Pancreas (tissue), 10 donors: ENCODE results near the gene ATRNL1. TPM values are rescaled to one million over a fixed set of nuclear protein-coding genes. Genes with fewer than 3 reads are reported as not detected.

Experiments
- ATAC-seq, 4 donors: fragments of 200-7000 bp; cut with Tn5 transposase; one replicate each; pipeline versions ENCODE4 v1.8.0 to v1.9.1; 2020; ENCODE audit warnings: mild to moderate bottlenecking in 4 of 4, moderate library complexity in 4 of 4
- DNase-seq, 6 donors: peaks; one replicate each; pipeline ENCODE4 v3.0.0-alpha.2; 2020
- FAIRE-seq: peaks from 2 replicates; lab custom pipeline; 2012; peaks lifted over from hg19 to GRCh38; lab: Jason Lieb, UNC
- H3K27ac ChIP-seq, 4 donors: fragments of 200-600 bp; sonication (generic); 1 replicate in 3 of 4; 2 replicates in 1 of 4; pipeline versions ENCODE4 v1.5.0 to v1.8.0; 2020
- H3K27me3 ChIP-seq, 4 donors: fragments of 200-600 bp; one replicate each; pipeline ENCODE4 v1.8.0; 2021
- H3K36me3 ChIP-seq, 3 donors: fragments of 200-600 bp; sonication (generic) in 1 of 3; one replicate each; pipeline versions ENCODE4 v1.5.0 to v1.8.0; 2020 to 2021
- H3K4me1 ChIP-seq, 3 donors: fragments of 200-600 bp; one replicate each; pipeline ENCODE4 v1.8.0; 2021
- H3K4me3 ChIP-seq, 4 donors: fragments of 200-600 bp; sonication (generic) in 2 of 4; one replicate each; pipeline versions ENCODE4 v1.5.0 to v1.8.0; 2020 to 2021
- H3K9me3 ChIP-seq, 4 donors: fragments of 200-600 bp; one replicate each; pipeline ENCODE4 v1.8.0; 2021
- WGBS, 2 donors: extraction: QIAGEN DNeasy Blood & Tissue Kit; methylation state at CpG; one replicate each; pipeline ENCODE4 v1.1.7; 2013; 5-methylcytosine and 5-hydroxymethylcytosine counted together
- intact Hi-C, 3 donors: fragments of 100-400 bp; cut with DNase I; formaldehyde crosslinking; loops; one replicate each; pipeline versions ENCODE4 v1.11.1 to v1.14.2; 2022
- polyA plus RNA-seq, 2 donors: library from polyadenylated mRNA; stranded (reverse); fragments of 200-250 nt; gene quantifications; one replicate each; pipeline ENCODE4 v1.2.3, GENCODE V29; 2013
- total RNA-seq, 6 donors: library from RNA; stranded (reverse); fragmentation: NEBNext Ultra II Directional in 4 of 6; extraction: Animal tissue kit (Norgen Biotek cat#: 25700) in 4 of 6; gene quantifications; one replicate each; pipeline versions ENCODE4 v1.2.1 to v1.2.4, GENCODE V29; 2021 to 2023
- TF ChIP-seq, protein P1 (sequence below), 4 donors: fragments of 200-600 bp; sonication (generic) in 3 of 4; IDR thresholded peaks; one replicate each; pipeline versions ENCODE4 v1.5.0 to v1.8.0; 2021; ENCODE audit warnings: antibody characterized with exemption in 4 of 4
- donor health status: healthy with polysubstance abuse.
- donor health status: DM: no; HTN: no; CAD: no; lungs with moderate emphysema.
- donor health status: DM: no; HTN: no; CAD: no.
- donor health status: control.
- donor health status: control.
- donor health status: Bipolar disorder and iron deficiency.
- donor health status: DM: yes; HTN: yes; CAD: no.
- donor health status: DM: no; HTN: no; CAD: no.
- donor health status: DM: no; HTN: no; CAD: no.
- donor health status: DM: yes; HTN: yes; CAD: no.

The ATRNL1 gene
- total and polyA plus RNA-seq, 8 donors, result 0.91 to 5.7 (median 3.9) TPM

DNA sequence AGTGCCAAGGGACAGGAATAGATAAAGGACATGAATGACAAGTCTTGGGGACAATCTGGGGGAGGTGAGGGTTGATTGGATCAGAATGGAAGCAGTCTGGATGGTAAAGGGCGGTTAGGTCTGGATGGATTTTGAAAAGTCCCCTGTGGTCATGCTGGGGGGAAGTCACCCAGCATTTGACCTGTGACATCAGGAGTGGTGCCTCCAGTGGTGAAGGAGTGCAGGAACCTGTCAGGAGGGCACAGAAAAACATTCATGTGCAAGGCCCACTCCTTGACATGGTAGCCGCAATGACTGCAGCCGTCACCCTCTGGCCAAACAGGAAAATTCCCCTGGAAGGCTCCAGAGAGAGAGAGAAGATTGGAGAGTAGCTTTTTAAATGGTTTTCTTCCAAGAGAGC is 875.1 kb downstream of the ATRNL1 start:
- no peaks in the 10 kb centered on the region for H3K4me1 ChIP-seq
- FAIRE-seq, result no peak
- 88 to 100% methylated on average over 3 of the region's 3 CpGs for WGBS, 2 donors
- intact Hi-C loops, result no loop called here
- no peak for ATAC-seq
- no peak overlapping the region for H3K27ac ChIP-seq
- no peak overlapping the region for H3K4me3 ChIP-seq
- H3K36me3 ChIP-seq, result no peaks in the 10 kb centered on the region
- TF ChIP-seq, protein P1, sequence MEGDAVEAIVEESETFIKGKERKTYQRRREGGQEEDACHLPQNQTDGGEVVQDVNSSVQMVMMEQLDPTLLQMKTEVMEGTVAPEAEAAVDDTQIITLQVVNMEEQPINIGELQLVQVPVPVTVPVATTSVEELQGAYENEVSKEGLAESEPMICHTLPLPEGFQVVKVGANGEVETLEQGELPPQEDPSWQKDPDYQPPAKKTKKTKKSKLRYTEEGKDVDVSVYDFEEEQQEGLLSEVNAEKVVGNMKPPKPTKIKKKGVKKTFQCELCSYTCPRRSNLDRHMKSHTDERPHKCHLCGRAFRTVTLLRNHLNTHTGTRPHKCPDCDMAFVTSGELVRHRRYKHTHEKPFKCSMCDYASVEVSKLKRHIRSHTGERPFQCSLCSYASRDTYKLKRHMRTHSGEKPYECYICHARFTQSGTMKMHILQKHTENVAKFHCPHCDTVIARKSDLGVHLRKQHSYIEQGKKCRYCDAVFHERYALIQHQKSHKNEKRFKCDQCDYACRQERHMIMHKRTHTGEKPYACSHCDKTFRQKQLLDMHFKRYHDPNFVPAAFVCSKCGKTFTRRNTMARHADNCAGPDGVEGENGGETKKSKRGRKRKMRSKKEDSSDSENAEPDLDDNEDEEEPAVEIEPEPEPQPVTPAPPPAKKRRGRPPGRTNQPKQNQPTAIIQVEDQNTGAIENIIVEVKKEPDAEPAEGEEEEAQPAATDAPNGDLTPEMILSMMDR (IDR thresholded peaks at IDR 0.05), result no peak
- DNase-seq, result no peak
- H3K27me3 ChIP-seq, result no peaks in the 10 kb centered on the region
- H3K9me3 ChIP-seq, result no peaks in the 10 kb centered on the region

DNA sequence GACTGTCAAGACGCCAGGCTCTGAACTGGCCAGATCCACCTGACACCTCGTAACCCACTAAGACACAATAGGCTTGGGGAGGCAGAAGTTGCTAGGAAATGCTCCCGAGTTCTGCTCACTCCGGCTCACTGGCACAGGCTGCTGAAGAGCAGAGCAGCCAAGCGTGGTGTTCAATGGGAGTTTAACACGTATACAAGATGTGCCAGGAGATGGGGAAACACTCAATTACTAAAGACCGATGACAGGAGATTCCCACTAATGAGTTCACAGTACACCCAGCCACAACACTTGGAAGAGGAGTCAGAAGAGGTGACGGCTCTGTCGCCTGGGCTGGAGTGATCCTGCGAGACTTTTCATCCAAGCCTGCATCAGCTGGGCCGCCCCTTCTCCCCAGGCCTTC is 876.4 kb downstream of the ATRNL1 start:
- DNase-seq (no peak), ATAC-seq (peak in 2 of 4 donors; percentile 69 to 70), FAIRE-seq (no peak)
- H3K27me3 ChIP-seq, result no peaks in the 10 kb centered on the region
- TF ChIP-seq, protein P1 (IDR thresholded peaks at IDR 0.05), result no peak
- H3K27ac ChIP-seq, result no peak overlapping the region
- intact Hi-C loops, result no loop called here
- H3K36me3 ChIP-seq, result no peaks in the 10 kb centered on the region
- H3K4me3 ChIP-seq, result no peak overlapping the region
- 83 to 87% methylated on average over 11 of the region's 11 CpGs for WGBS, 2 donors
- no peaks in the 10 kb centered on the region for H3K4me1 ChIP-seq
- no peaks in the 10 kb centered on the region for H3K9me3 ChIP-seq

DNA sequence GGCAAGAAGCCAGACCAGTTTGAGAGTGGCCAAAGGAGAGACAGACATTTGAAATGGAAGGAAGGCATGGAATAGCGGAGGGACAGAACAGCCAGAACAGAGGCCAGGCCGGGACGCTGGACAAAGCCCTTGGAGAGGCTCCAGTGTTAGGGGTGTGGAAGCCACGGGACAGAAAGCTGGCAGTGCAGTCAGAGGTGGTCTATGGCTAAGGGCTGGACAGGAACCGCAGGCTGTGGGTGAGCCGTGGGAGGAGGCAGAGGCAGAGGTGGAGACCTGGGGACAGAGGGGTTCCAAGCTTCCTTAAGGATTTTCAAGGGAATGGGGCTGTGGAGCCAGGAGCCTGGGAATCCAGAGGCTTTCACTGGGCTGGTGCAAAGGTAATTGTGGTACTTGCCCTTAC is 878.8 kb downstream of the ATRNL1 start:
- no peaks in the 10 kb centered on the region for H3K9me3 ChIP-seq
- no peak overlapping the region for H3K27ac ChIP-seq
- H3K36me3 ChIP-seq, result no peaks in the 10 kb centered on the region
- DNase-seq (no peak), ATAC-seq (no peak), FAIRE-seq (no peak)
- no peaks in the 10 kb centered on the region for H3K27me3 ChIP-seq
- H3K4me1 ChIP-seq, result no peaks in the 10 kb centered on the region
- intact Hi-C loops, result no loop called here
- H3K4me3 ChIP-seq, result no peak overlapping the region
- 84 to 90% methylated on average over 6 of the region's 6 CpGs for WGBS, 2 donors
- TF ChIP-seq, protein P1 (IDR thresholded peaks at IDR 0.05), result no peak

DNA sequence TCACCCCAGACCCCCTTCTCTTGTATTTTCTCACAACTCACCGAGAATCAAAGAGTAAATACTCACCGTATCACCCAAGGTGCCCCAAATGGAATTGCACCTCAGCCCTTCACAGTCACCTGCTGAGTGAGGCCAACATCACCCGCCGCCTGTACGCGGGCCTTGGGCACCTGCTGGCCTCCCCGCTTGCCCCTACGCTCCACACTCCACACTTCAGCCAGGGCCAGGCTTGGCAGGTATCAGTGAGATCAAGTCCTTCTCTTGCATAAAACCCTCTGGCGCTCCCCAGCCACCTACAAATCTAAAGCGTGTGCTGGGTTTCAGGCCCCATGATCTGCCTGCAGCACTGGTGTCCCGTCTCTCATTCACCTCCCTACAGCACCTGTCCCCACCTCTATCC is 879.3 kb downstream of the ATRNL1 start:
- no peak for FAIRE-seq
- ATAC-seq, result no peak
- no peaks in the 10 kb centered on the region for H3K9me3 ChIP-seq
- H3K27me3 ChIP-seq, result no peaks in the 10 kb centered on the region
- no peak overlapping the region for H3K4me3 ChIP-seq
- TF ChIP-seq, protein P1 (IDR thresholded peaks at IDR 0.05), result no peak
- H3K36me3 ChIP-seq, result no peaks in the 10 kb centered on the region
- H3K27ac ChIP-seq, result no peak overlapping the region
- DNase-seq, result no peak
- H3K4me1 ChIP-seq, result no peaks in the 10 kb centered on the region
- WGBS, 2 donors, result 79 to 82% methylated on average over 11 of the region's 11 CpGs
- intact Hi-C loops, result no loop called here

DNA sequence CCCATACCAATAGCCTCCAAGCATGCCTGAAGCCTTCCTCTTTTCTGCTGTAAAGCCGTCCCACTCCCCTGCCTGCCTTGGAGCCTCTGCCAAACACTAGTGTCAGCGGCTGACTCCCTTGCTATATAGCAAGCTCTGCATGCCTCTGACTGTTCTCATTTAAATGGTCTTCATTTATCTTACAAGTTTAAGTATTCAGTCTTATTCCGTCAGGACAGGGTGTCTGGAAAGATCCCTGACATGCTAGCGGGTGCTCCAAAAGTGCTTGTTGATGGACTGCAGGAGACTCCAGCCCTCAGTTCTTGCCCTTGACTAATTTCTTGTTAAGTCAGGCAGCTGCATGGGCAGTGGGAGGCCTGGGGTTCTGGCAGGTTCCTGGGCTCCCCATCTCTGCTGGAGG is 881.2 kb downstream of the ATRNL1 start:
- TF ChIP-seq, protein P1 (IDR thresholded peaks at IDR 0.05), result no peak
- intact Hi-C loops, result no loop called here
- Histone ChIP-seq H3K36me3 (no peaks in the 10 kb centered on the region), H3K9me3 (no peaks in the 10 kb centered on the region), H3K27me3 (peaks cover 0 to 5% (median 0%) of the 10 kb centered on the region in 4 donors), H3K27ac (no peak overlapping the region), H3K4me1 (no peaks in the 10 kb centered on the region), H3K4me3 (no peak overlapping the region)
- ATAC-seq, result no peak
- no peak for DNase-seq
- FAIRE-seq, result no peak
- 89 to 92% methylated on average over 4 of the region's 4 CpGs for WGBS, 2 donors
